ENCODE data around the gene TMTC2. TPM values are rescaled to one million over a fixed set of nuclear protein-coding genes. Genes with fewer than 3 reads are reported as not detected.

TMTC2 gene
- total RNA-seq, 2 donors from 2014 or later: 1.6 to 2.5 TPM

DNA sequence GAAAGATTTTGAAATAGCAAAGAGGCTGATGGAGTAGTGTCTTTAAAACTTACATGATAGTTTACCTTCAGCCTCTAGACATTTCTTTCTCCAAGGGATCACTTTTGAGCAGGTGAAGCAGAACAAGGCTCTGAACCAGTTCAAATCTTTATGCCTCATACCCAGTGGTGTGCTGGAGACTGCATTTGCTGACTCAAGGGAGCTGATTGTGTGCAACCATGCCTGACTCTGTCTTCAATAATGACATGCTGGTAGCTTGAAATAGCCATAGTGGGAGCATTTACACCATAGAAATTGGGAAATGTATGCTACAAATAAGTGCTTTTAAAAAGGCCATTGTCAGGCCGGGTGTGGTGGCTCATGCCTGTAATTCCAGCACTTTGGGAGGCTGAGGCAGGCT, 482.0 kb downstream of the TMTC2 start:
- Mint-ChIP-seq H3K27ac (no peak overlapping the region), H3K9me3 (peaks cover 7% of the 10 kb centered on the region)
- DNase-seq (ENCODE audit: low spot score): no peak

DNA sequence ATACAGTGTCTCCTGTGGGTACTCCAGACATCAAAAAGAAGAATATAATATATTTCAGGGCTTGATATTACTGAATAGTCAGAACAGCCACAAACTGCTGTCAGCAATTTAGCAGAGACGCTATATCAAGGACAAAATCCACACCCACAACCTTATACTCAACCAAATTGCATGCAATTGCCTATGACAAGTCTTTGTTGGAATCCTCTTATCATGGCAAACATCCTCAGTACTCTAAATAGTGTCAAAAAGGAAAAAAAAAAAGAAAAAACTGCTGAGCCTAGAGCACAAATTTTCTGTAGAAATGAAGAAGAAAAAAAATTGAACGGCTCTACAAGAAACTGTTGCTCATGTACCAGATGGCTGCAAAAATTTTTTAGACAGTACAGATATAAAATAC, 485.7 kb downstream of the TMTC2 start:
- no peak for ATAC-seq
- peaks cover 4% of the 10 kb centered on the region for H3K36me3 Mint-ChIP-seq
- H3K4me3 Mint-ChIP-seq: no peak overlapping the region
- H3K27ac Mint-ChIP-seq: no peak overlapping the region
- no peaks in the 10 kb centered on the region for H3K4me1 Mint-ChIP-seq (ENCODE audit: low read depth in 2 of 2)
- H3K9me3 Mint-ChIP-seq: peaks cover 3% of the 10 kb centered on the region
- no peaks in the 10 kb centered on the region for H3K27me3 Mint-ChIP-seq
- no peak for DNase-seq (ENCODE audit: low spot score)

More for the DNA sequence above, 482.0 kb downstream of the TMTC2 start:
- Mint-ChIP-seq H3K36me3 (no peaks in the 10 kb centered on the region), H3K27me3 (no peaks in the 10 kb centered on the region), H3K4me1 (ENCODE audit: low read depth in 2 of 2) (no peaks in the 10 kb centered on the region), H3K4me3 (no peak overlapping the region)
- no peak for ATAC-seq

DNA sequence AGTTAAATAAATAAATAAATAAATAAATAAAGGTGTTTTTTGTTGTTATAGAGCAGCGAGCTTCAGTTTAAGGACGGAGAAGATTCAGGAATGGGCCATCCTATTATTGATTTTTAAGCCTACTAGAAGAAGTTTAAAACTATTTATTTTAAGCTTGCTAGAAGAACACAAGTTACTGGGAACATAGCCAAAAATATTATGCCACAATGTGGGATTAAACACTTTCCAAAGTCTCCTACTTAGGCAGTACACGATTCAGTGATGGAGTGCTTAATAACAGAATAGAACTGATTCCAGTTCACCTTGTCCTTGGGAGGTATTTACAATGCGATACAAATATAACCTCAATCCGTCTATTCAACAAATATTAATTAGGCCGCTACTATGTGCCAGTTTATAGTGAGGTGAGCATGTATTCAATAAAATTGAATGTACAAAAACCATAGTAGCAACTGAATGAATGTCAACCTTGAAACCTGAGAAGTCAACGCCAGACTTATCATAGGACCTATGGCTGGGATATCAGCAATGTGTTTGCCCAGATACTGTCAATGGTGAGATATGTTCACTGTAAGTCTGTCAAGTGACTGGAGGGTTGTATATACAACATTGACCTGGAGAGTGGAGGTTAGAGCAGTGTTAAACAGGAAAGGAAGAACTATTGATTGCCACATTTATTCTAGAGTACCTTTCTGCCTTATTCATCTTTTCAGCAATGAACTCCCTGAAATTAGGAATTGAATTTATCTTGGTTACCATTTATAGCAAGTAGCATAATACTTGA, 486.4 kb downstream of the TMTC2 start:
- Mint-ChIP-seq H3K27me3 (no peaks in the 10 kb centered on the region), H3K4me3 (no peak overlapping the region), H3K36me3 (peaks cover 4% of the 10 kb centered on the region), H3K9me3 (peaks cover 3% of the 10 kb centered on the region), H3K4me1 (ENCODE audit: low read depth in 2 of 2) (no peaks in the 10 kb centered on the region), H3K27ac (no peak overlapping the region)
- no peak for DNase-seq (ENCODE audit: low spot score)
- no peak for ATAC-seq

DNA sequence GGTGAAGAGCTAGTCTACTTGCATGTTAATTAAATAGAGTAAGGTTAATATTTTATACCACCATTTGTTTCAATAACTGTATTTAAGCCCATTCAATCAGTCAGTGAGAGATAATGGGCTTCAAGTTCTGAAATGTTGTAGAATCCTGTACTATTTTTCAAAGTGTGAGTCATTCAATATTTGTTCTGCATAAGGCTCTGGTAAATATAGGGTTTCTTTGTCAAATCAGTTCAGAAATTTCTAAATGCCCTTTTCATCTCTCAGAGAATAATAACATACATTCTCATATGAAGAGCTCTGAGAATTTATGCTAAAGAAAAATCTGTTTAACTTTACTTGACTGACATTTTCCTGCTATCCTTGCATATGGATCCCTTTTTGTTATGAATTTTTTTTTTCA, 493.3 kb downstream of the TMTC2 start:
- Mint-ChIP-seq H3K4me1 (ENCODE audit: low read depth in 2 of 2) (no peaks in the 10 kb centered on the region), H3K27me3 (no peaks in the 10 kb centered on the region), H3K36me3 (peaks cover 3% of the 10 kb centered on the region), H3K9me3 (peaks cover 9% of the 10 kb centered on the region), H3K27ac (no peak overlapping the region), H3K4me3 (no peak overlapping the region)
- DNase-seq (ENCODE audit: low spot score) (no peak), ATAC-seq (no peak)

DNA sequence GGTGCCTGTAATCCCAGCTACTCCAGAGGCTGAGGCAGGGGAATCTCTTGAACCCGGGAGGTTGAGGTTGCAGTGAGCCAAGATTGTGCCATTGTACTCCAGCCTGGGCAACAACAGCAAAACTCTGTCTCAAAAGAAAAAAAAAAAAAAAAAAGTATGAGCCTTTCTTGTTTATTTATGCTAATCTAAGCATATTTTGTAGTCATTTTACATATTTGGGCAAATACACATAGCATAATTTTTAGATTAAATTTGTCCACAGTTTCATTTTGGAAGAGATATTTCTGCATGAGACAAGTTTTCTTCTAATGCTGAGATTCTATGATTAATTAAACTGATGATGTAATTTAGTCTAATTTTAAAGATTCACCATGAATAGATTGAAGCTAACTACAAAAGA, 494.4 kb downstream of the TMTC2 start:
- no peaks in the 10 kb centered on the region for H3K4me1 Mint-ChIP-seq (ENCODE audit: low read depth in 2 of 2)

DNA sequence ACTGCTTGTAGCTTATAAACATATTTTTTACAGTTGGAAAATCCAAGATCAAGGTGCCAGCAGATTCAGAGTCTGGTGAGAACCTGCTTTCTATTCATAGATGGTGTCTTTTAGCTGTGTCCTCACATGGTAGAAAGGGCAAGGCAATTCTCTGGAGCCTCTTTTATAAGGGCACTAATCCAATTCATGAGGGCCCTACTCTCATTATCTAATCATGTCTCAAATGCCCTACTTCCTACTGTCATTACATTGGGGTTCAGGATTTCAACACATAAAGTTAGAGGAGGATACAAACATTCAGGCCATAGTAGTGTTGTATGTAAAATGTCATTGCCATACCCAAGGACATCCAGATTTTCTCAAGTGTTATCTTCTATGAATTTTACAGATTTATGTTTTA, 496.4 kb downstream of the TMTC2 start:
- no peak overlapping the region for H3K4me3 Mint-ChIP-seq
- no peak overlapping the region for H3K27ac Mint-ChIP-seq
- no peaks in the 10 kb centered on the region for H3K36me3 Mint-ChIP-seq
- ATAC-seq (no peak), DNase-seq (ENCODE audit: low spot score) (no peak)
- no peaks in the 10 kb centered on the region for H3K27me3 Mint-ChIP-seq
- H3K9me3 Mint-ChIP-seq: peaks cover 13% of the 10 kb centered on the region
- H3K4me1 Mint-ChIP-seq (ENCODE audit: low read depth in 2 of 2): no peaks in the 10 kb centered on the region

More for the DNA sequence above, 494.4 kb downstream of the TMTC2 start:
- no peak for ATAC-seq
- no peak for DNase-seq (ENCODE audit: low spot score)
- Mint-ChIP-seq H3K4me3 (no peak overlapping the region), H3K9me3 (peaks cover 9% of the 10 kb centered on the region), H3K36me3 (no peaks in the 10 kb centered on the region), H3K27me3 (no peaks in the 10 kb centered on the region), H3K27ac (no peak overlapping the region)
